Central memory CD8-positive, alpha-beta T cell (primary cell): Measurements from ENCODE around the gene ANKRD11.
"Not testable (repeated sequence)": the region's sequence is repeated elsewhere in the genome, so short reads cannot be mapped to it uniquely, and the experiment has no call there.

Experiments used
- ATAC-seq: fragments of 150-1000 bp; cut with Tn5 transposase; replicated peaks from 2 replicates; pipeline ENCODE4 v1.10.0; 2022; ENCODE audit warnings: mild to moderate bottlenecking, moderate FRiP score, moderate number of reproducible peaks; ENCODE audit not compliant: poor library complexity, severe bottlenecking; ENCODE audit errors: extremely low read depth
- DNase-seq, 2 donors: peaks; one replicate each; pipeline ENCODE4 v3.0.0; 2021; ENCODE audit warnings: low spot score in 2 of 2
- H3K27ac Mint-ChIP-seq: one replicate; pipeline ENCODE4 v1.8.0; 2022; ENCODE audit warnings: low read depth, mild to moderate bottlenecking, moderate library complexity, mixed read lengths
- H3K27me3 Mint-ChIP-seq: one replicate; pipeline ENCODE4 v1.8.0; 2022; ENCODE audit warnings: mixed read lengths
- H3K36me3 Mint-ChIP-seq: one replicate; pipeline ENCODE4 v1.8.0; 2022; ENCODE audit warnings: mild to moderate bottlenecking, moderate library complexity, mixed read lengths; ENCODE audit not compliant: insufficient read depth
- H3K4me1 Mint-ChIP-seq: one replicate; pipeline ENCODE4 v1.8.0; 2022; ENCODE audit warnings: mixed read lengths
- H3K4me3 Mint-ChIP-seq: one replicate; pipeline ENCODE4 v1.8.0; 2022; ENCODE audit warnings: mild to moderate bottlenecking, moderate library complexity, mixed read lengths
- H3K9me3 Mint-ChIP-seq: one replicate; pipeline ENCODE4 v1.8.0; 2022; ENCODE audit warnings: mixed read lengths

Gene ANKRD11

DNA sequence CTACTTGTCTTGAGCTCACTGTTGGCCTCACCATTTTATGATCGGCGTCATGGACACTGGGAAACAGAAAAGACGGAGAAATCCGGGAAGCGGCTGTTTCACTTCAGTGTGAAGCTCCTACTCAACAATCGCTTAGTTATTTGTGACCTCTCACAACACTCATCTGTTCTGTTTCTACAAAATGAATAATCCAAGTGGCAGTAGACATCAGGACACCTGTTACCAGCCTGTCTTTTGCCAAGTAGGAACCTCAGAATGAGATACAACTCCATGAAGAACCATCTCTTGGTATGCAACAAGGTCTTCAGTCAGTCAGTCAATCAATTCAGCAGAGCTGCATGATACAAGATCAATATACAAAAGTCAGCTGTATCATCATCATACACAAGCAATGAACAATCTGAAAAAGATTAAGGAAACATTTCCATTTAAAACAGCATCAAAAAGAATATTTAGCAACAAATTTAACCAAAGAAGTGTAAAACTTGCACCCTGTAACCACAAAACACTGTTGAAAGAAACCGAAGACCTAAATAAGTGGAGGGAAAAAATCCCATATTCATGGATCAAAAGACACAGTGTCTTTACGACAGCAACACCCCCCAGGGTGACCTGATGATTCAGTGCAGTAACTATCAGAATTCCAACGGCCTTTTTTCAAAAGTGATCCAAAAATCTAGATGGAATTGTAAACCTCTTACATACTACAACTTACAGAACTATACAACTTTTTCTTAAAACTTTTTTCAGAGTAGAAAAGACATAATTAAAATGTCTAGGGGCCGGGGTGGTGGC, 63.4 kb downstream of the ANKRD11 start:
- Mint-ChIP-seq H3K4me1 (peaks cover 50% of the 10 kb centered on the region), H3K4me3 (peak overlapping the region; percentile 13), H3K27ac (peak overlapping the region; percentile 17), H3K27me3 (no peaks in the 10 kb centered on the region), H3K36me3 (peaks cover 25% of the 10 kb centered on the region), H3K9me3 (no peaks in the 10 kb centered on the region)
- DNase-seq (no peak), ATAC-seq (no peak)

DNA sequence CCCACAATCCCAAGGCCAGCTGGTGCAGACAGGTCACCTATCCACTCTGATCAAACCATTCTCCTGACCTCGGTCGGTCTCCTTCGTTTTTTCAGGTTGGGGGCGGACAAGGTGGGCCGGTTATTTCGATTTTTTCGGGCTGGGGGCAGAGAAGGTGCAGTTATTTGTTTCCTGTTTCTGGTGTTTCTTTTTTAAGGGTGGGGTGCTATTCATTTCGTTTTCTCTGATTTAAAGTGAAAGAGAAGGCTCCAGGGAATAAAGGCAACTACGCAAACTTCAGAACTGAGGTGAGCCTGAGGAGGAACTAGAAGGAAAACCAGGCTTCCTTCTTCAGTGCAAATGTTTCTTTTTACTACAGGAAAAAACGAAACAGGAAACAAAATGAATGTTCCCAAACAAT, 64.8 kb downstream of the ANKRD11 start:
- DNase-seq: no peak
- ATAC-seq: no peak
- Mint-ChIP-seq H3K9me3 (no peaks in the 10 kb centered on the region), H3K27me3 (no peaks in the 10 kb centered on the region), H3K4me3 (no peak overlapping the region), H3K36me3 (peaks cover 26% of the 10 kb centered on the region), H3K27ac (peak overlapping the region; percentile 44), H3K4me1 (peaks cover 56% of the 10 kb centered on the region)

DNA sequence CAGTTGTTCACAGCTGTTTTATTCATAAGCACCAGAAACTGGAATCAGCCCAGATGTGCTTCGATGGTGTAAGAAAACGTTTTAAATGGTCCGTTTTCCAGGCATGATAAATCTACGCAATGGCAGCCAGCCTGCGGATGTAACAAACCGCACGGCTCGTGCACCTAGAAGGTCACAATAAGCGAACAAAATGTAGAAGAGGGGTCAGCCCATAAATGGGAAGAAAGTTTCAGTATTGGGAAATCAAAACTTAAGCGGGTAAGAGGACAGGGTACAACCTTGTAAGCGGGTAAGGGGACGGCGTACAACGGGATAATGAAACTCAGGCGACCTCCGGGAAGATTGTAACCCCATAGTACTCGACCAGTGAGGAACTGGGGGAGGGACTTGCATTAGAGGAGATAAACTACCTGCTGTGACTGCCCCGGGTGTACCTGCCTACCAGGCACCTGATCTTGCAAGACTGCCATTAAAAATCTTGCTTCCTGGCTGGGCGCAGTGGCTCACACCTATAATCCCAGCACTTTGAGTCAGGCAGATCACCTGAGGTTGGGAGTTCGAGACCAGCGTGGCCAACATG, 66.6 kb downstream of the ANKRD11 start:
- Mint-ChIP-seq H3K27ac (peak overlapping the region; percentile 86), H3K27me3 (no peaks in the 10 kb centered on the region), H3K9me3 (no peaks in the 10 kb centered on the region), H3K36me3 (peaks cover 30% of the 10 kb centered on the region), H3K4me3 (peak overlapping the region; percentile 61), H3K4me1 (peaks cover 67% of the 10 kb centered on the region)
- ATAC-seq (no peak), DNase-seq (no peak)

DNA sequence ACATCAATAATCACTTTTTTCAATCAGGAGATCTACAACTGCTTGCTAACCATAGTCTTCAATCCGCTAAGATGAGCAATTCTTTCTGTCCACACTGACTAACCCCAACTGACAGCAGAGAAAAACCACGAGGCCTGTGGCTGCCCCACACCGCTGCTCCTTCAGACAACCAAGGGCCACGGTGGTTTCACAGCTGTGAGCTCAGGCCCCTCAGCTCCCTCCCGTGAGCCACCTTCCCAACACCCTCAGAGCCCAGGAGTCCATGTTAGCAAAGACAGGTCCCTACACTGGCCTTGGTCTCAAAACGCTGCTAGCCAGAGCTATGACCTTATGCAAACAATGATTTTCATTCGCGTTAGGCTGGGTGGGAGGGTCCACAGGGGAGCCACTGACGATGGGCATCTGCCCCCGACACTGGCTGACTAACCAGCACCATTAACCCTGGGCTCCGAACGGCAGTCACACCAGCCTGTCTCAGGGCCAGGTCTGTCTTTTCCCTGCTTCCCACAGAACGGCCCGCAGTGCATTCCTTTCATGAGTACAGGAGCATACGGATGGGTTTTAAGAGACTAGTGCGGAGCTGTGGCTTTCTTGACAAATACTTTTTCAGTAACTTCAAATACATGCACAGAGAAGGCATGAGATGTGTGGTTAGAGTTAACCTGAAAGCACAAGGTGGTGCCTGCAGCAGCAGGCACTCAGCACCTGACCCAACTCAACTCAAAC, 67.3 kb downstream of the ANKRD11 start:
- DNase-seq (peak; percentile 37 to 38), ATAC-seq (peak; percentile 78)
- Mint-ChIP-seq H3K27ac (peak overlapping the region; percentile 86), H3K36me3 (peaks cover 33% of the 10 kb centered on the region), H3K4me3 (peak overlapping the region; percentile 61), H3K27me3 (no peaks in the 10 kb centered on the region), H3K4me1 (peaks cover 73% of the 10 kb centered on the region), H3K9me3 (no peaks in the 10 kb centered on the region)

DNA sequence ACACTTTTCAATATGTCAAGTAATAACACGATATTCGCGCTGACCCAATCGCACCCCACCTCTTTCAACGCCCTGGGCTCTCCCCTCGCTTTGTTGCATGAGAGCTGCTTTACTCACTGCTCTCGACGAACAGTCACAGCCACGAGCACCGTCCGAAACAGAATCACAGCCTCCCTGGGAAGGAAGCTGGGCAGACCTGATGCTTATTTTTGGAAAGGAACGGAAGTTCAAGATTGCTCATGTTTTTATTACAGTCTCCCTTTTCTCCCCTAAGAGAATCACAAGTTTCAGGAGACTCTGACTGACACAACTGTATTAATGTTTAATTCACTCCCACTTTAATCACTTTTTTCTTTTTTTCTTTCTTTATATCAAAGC, 67.8 kb downstream of the ANKRD11 start:
- H3K4me1 Mint-ChIP-seq: peaks cover 73% of the 10 kb centered on the region
- ATAC-seq: peak; percentile 15
- H3K9me3 Mint-ChIP-seq: no peaks in the 10 kb centered on the region
- H3K36me3 Mint-ChIP-seq: peaks cover 38% of the 10 kb centered on the region
- H3K27me3 Mint-ChIP-seq: no peaks in the 10 kb centered on the region
- H3K4me3 Mint-ChIP-seq: peak overlapping the region; percentile 61
- peak overlapping the region; percentile 86 for H3K27ac Mint-ChIP-seq
- no peak for DNase-seq

DNA sequence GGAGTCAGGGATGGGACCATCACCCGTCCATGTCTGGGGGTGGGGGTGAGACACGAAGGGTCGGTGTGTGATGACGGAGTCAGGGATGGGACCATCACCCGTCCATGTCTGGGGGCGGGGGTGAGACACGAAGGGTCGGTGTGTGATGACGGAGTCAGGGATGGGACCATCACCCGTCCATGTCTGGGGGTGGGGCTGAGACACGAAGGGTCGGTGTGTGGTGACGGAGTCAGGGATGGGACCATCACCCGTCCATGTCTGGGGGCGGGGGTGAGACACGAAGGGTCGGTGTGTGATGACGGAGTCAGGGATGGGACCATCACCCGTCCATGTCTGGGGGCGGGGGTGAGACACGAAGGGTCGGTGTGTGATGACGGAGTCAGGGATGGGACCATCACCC, 69.1 kb downstream of the ANKRD11 start:
- Mint-ChIP-seq H3K36me3 (peaks cover 34% of the 10 kb centered on the region), H3K27ac (peak overlapping the region; percentile 81), H3K4me1 (peaks cover 68% of the 10 kb centered on the region)
- not testable (repeated sequence) for ATAC-seq, H3K9me3 Mint-ChIP-seq, H3K4me3 Mint-ChIP-seq, DNase-seq, H3K27me3 Mint-ChIP-seq

DNA sequence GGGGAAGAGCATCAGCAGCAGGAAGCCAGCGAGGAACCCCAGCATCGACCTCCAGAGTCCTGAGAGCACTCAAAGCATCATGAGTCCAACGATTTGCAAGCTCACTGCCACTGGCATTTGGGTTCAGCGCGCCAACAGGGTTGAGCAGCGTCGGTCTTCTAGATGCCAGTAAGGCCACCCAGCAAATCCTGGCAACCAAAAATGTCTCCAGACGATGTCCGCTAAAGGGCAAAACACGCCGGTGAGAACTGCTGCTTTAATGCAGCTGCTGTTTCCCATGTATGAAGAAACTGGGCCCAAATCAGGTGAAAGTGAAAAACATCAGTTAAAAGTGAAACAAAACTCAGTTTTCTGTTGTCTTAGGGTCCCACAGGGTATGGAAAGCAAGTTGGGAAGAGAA, 70.2 kb downstream of the ANKRD11 start:
- DNase-seq (no peak), ATAC-seq (no peak)
- Mint-ChIP-seq H3K36me3 (peaks cover 39% of the 10 kb centered on the region), H3K27me3 (no peaks in the 10 kb centered on the region), H3K4me3 (peak overlapping the region; percentile 17), H3K27ac (no peak overlapping the region), H3K4me1 (peaks cover 63% of the 10 kb centered on the region), H3K9me3 (no peaks in the 10 kb centered on the region)

DNA sequence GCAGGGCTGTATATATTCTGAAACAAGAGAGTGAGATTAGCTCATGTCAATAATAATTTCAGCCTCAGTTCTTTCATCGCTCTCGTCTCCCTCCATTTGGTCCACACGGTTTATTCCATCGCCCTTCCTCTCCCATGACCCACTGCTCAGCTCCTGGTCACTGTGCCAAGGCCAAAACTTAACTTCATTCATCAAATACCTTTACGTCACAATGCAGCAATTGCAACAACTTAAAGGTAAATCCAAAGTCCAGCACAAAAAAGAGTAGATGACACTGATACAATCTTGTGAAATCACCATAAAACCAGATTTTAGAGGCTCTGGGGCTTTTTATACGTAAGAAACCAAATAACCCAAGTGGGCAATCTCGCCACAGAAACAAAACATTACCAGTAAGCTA, 72.0 kb downstream of the ANKRD11 start:
- H3K36me3 Mint-ChIP-seq: peaks cover 37% of the 10 kb centered on the region
- H3K4me3 Mint-ChIP-seq: no peak overlapping the region
- ATAC-seq (no peak), DNase-seq (no peak)
- no peak overlapping the region for H3K27ac Mint-ChIP-seq
- no peaks in the 10 kb centered on the region for H3K27me3 Mint-ChIP-seq
- H3K9me3 Mint-ChIP-seq: no peaks in the 10 kb centered on the region
- H3K4me1 Mint-ChIP-seq: peaks cover 58% of the 10 kb centered on the region

DNA sequence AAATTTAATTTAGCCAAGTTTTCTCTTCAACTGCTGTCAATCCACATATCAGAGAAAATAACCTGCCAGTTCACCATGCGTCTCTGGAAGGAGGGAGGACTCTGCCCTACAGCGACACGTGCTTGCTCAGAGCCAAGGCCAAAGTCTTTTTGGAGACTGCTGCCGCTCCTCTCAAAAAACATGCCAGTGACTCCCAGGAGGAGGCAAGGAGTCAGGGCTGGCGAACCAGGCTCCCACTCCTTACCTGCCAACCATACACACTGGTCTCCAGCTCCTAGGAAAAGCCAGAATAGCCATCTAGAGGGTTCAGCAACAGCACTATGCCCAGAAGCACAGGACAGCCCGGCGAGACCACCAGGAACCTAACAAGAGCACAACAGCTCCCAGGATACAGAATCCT, 73.0 kb downstream of the ANKRD11 start:
- no peaks in the 10 kb centered on the region for H3K27me3 Mint-ChIP-seq
- H3K4me1 Mint-ChIP-seq: peaks cover 54% of the 10 kb centered on the region
- no peak overlapping the region for H3K4me3 Mint-ChIP-seq
- DNase-seq (no peak), ATAC-seq (no peak)
- no peak overlapping the region for H3K27ac Mint-ChIP-seq
- no peaks in the 10 kb centered on the region for H3K9me3 Mint-ChIP-seq
- H3K36me3 Mint-ChIP-seq: peaks cover 31% of the 10 kb centered on the region

DNA sequence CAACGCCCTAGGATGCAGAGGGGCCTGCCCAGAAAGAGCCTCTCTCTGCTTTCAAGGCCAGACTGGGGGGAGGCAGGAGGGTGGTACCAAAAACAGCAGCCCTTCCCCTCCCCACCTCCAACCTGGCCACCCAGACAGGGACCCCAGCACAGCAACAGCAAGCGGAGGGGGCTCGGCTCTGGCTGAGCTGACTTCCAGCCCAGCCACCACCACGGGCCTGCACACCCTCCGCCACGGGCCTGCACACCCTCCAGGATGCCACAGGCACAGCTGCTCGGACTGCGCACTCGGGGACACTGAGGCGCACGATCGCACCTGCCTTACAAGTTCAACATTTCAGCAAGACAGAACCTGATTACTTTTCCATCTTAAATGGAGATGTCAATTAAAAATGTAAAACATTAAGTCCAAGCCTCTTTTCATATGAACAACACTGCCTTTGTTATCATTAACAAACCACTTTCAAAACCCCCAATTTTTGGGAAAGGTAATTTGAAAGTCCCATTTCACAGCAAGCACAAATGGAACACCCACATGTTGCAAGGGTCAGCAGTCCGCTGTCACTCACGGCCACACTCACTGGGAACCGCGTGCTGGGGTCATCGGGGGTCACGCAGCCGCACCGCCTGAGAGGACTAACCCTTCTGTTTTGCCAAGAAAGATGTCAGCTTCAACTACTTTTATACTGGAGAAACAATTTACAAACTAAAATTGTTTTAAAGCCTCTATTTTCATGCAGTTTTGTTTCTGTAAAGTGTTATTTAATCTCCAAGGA, 76.4 kb downstream of the ANKRD11 start:
- Mint-ChIP-seq H3K9me3 (no peaks in the 10 kb centered on the region), H3K27me3 (no peaks in the 10 kb centered on the region), H3K4me3 (no peak overlapping the region), H3K36me3 (peaks cover 26% of the 10 kb centered on the region), H3K4me1 (peaks cover 62% of the 10 kb centered on the region), H3K27ac (peak overlapping the region; percentile 32)
- no peak for DNase-seq
- ATAC-seq: no peak

DNA sequence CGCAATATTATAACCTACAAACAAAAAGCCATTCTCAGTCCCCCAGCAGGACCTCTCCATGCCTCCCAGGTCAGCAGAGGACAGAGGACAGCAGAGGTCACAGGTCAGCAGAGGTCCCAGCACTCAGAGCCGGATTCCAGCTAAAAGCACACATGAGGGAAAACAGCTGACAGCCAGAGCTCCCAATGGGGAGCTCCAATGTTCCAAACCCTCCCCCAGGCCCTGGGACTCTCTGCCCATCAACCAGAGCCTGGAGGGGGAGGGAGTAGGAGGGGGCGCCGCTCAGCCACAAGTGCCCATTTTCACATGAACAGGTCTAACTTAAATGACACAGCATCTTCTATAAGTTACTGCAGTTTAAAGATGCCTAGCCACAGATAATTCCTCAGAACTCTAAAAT, 77.5 kb downstream of the ANKRD11 start:
- peak overlapping the region; percentile 78 for H3K27ac Mint-ChIP-seq
- peaks cover 68% of the 10 kb centered on the region for H3K4me1 Mint-ChIP-seq
- H3K4me3 Mint-ChIP-seq: peak overlapping the region; percentile 18
- no peaks in the 10 kb centered on the region for H3K9me3 Mint-ChIP-seq
- ATAC-seq (no peak), DNase-seq (no peak)
- no peaks in the 10 kb centered on the region for H3K27me3 Mint-ChIP-seq
- peaks cover 25% of the 10 kb centered on the region for H3K36me3 Mint-ChIP-seq

DNA sequence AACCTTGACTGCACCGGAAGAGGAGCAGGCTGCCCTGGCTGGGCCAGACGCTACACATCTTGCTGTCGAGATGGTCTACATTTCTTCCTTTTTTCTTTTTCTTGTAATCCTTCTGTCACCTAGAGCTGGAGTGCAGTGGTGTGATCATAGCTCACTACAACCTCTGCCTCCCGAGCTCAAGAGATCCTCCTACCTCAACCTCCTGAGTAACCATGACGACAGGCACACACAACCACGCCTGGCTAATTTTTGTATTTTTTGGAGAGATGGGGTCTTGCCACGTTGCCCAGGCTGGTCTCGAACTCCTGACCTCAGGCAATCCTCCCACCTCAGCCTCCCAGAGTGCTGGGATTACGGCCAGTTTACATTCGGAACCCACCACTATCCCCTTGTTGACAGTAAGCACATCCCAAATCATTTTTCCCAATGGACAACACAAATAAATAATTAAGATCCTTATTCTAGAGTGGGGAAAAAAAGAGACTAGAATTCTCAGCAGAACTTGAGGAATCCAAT, 79.0 kb downstream of the ANKRD11 start:
- H3K9me3 Mint-ChIP-seq: no peaks in the 10 kb centered on the region
- no peak for ATAC-seq
- peaks cover 77% of the 10 kb centered on the region for H3K4me1 Mint-ChIP-seq
- peak overlapping the region; percentile 65 for H3K4me3 Mint-ChIP-seq
- peak overlapping the region; percentile 91 for H3K27ac Mint-ChIP-seq
- H3K27me3 Mint-ChIP-seq: no peaks in the 10 kb centered on the region
- H3K36me3 Mint-ChIP-seq: peaks cover 23% of the 10 kb centered on the region
- no peak for DNase-seq
